C4-2B (cell line): Measurements from ENCODE around the gene PLEKHM3.

Experiments used
- CTCF ChIP-seq: fragments of 450-650 bp; conservative IDR thresholded peaks from 2 replicates; pipeline ENCODE4 v1.5.1; 2017; ENCODE audit warnings: mild to moderate bottlenecking
- ZFX ChIP-seq: fragments of 450-650 bp; IDR thresholded peaks from 2 replicates; pipeline ENCODE4 v1.6.1; 2017

- TF ChIP-seq CTCF (no peak), ZFX (no peak)
Measured at GRCh38 chr2:207987025-207987716, 38.2 kb downstream of the PLEKHM3 start.
